Breast epithelium (tissue), 3 donors: ENCODE data around the gene SHMT1.

Experiments used
- POLR2AphosphoS5 ChIP-seq, 3 donors: sonication (generic); formaldehyde crosslinking; IDR thresholded peaks; one replicate each; pipeline ENCODE4 v1.6.1; 2017; ENCODE audit warnings: antibody characterized with exemption in 3 of 3
- TF ChIP-seq, protein P1 (sequence below), 3 donors: fragments of 450-650 bp; IDR thresholded peaks; one replicate each; pipeline ENCODE4 v1.5.1; 2016 to 2017; ENCODE audit warnings: antibody characterized with exemption in 3 of 3, mild to moderate bottlenecking in 3 of 3, moderate library complexity in 3 of 3

GRCh38 chr17:18326572-18326971, 36.8 kb downstream of the SHMT1 start:
- TF ChIP-seq, protein P1, sequence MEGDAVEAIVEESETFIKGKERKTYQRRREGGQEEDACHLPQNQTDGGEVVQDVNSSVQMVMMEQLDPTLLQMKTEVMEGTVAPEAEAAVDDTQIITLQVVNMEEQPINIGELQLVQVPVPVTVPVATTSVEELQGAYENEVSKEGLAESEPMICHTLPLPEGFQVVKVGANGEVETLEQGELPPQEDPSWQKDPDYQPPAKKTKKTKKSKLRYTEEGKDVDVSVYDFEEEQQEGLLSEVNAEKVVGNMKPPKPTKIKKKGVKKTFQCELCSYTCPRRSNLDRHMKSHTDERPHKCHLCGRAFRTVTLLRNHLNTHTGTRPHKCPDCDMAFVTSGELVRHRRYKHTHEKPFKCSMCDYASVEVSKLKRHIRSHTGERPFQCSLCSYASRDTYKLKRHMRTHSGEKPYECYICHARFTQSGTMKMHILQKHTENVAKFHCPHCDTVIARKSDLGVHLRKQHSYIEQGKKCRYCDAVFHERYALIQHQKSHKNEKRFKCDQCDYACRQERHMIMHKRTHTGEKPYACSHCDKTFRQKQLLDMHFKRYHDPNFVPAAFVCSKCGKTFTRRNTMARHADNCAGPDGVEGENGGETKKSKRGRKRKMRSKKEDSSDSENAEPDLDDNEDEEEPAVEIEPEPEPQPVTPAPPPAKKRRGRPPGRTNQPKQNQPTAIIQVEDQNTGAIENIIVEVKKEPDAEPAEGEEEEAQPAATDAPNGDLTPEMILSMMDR (IDR thresholded peaks at IDR 0.05) = no peak
- no peak for TF ChIP-seq POLR2AphosphoS5 (IDR thresholded peaks at IDR 0.05)
